Measurements from ENCODE around the gene RRAS2. TPM values are rescaled to one million over a fixed set of nuclear protein-coding genes. Genes with fewer than 3 reads are reported as not detected.
"Not testable (repeated sequence)": the region's sequence is repeated elsewhere in the genome, so short reads cannot be mapped to it uniquely, and the experiment has no call there.

The RRAS2 gene
- total RNA-seq, 1 donor from 2014 or later, result 82.4 TPM

DNA sequence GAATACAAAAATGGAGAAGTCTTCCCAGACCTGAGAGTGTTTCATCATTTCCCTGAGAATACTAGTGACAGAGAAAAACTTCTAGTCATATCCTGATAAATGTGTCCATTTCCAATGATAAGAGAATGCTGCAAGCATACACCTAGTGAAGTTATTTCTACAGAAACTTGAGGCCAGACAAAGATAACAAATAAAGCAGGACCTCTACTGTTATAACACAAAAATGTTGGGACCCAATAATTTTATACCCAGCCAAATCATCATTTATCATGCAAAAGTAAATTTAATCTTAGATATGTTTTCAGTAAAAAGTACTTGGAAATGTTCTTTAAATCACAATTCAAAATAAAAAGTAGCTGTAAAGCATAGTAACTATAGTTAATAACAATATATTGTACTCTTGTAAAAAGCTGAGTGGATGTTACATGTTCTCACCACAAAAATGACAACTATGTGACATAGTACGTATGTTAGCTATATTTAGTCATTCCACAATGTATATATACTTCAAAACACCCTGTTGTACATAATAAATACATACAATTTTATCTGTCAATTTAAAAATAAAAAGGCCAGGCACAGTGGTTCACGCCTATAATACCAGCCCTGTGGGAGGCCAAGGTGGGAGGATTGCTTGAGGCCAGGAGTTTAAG, 12.6 kb downstream of the RRAS2 start:
- Mint-ChIP-seq H3K4me3 (no peak overlapping the region), H3K9me3 (peaks cover 25% of the 10 kb centered on the region), H3K27ac (no peak overlapping the region), H3K27me3 (ENCODE audit: insufficient read depth) (no peaks in the 10 kb centered on the region), H3K36me3 (ENCODE audit: low read depth) (peaks cover 45% of the 10 kb centered on the region), H3K4me1 (ENCODE audit: low read depth) (peaks cover 53% of the 10 kb centered on the region)
- DNase-seq (ENCODE audit: low spot score), result no peak
- intact Hi-C loops (cut with micrococcal nuclease), result no loop called here

DNA sequence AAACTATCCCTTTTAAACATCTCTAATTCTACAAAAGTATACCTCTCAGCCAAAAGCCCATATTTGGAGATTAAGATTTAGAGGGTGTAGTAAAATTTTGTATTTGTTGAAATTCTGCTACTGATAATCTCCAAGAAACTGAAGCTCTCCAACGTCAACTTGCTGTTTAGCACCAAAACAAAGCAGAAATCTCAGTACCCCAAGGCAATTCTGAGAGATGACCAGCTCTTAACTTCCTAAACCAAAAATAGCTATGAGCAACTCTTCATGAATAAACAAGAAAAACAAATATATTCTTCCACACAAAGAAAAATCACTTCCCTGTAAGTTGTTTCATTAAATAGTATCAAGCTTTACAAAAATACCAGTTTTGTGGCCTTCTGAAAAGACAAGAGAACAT, 13.3 kb downstream of the RRAS2 start:
- H3K4me3 Mint-ChIP-seq, result no peak overlapping the region
- intact Hi-C loops (cut with micrococcal nuclease), result no loop called here
- H3K36me3 Mint-ChIP-seq (ENCODE audit: low read depth), result peaks cover 51% of the 10 kb centered on the region
- no peaks in the 10 kb centered on the region for H3K27me3 Mint-ChIP-seq (ENCODE audit: insufficient read depth)
- DNase-seq (ENCODE audit: low spot score), result no peak
- peaks cover 59% of the 10 kb centered on the region for H3K4me1 Mint-ChIP-seq (ENCODE audit: low read depth)
- peak overlapping the region; percentile 44 for H3K27ac Mint-ChIP-seq
- H3K9me3 Mint-ChIP-seq, result peaks cover 28% of the 10 kb centered on the region

DNA sequence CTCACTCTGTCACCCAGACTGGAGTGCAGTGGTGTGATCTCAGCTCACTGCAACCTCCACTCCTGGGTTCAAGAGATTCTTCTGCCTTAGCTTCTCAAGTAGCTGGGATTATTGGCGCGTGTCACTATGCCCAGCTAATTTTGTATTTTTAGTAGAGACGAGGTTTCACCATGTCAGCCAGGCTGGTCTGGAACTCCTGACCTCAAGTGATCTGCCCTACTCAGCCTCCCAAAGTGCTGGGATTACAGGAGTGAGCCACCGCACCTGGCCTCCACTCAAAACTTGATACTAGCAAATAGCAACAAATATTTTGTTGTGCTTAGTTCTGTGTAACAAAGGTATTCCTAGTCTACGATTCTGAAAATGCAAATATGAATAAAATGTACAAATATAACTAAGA, 14.0 kb downstream of the RRAS2 start:
- peaks cover 58% of the 10 kb centered on the region for H3K4me1 Mint-ChIP-seq (ENCODE audit: low read depth)
- H3K4me3 Mint-ChIP-seq; intact Hi-C loops (cut with micrococcal nuclease); H3K27me3 Mint-ChIP-seq (ENCODE audit: insufficient read depth); DNase-seq (ENCODE audit: low spot score); H3K27ac Mint-ChIP-seq: not testable (repeated sequence)
- peaks cover 28% of the 10 kb centered on the region for H3K9me3 Mint-ChIP-seq
- peaks cover 48% of the 10 kb centered on the region for H3K36me3 Mint-ChIP-seq (ENCODE audit: low read depth)

DNA sequence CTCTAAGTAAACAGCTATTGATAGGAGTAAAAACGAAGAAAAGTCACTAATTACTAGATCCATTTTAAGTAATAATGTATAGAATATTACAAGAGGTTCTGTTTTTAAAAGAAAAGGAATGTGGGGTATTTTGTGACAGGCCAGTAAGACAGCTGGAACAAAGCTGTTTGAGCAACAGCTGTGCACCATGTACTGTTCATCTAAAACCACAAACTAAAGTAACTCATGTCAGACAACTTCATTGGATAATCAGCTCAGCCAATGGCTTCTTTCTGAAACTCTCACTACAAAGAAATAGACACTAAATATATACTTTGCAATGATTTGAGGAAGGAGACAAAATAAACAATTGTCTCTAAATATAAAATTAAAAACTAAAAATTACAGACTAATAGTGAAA, 16.1 kb downstream of the RRAS2 start:
- peaks cover 37% of the 10 kb centered on the region for H3K36me3 Mint-ChIP-seq (ENCODE audit: low read depth)
- H3K27ac Mint-ChIP-seq, result no peak overlapping the region
- intact Hi-C loops (cut with micrococcal nuclease), result no loop called here
- DNase-seq (ENCODE audit: low spot score), result no peak
- H3K4me1 Mint-ChIP-seq (ENCODE audit: low read depth), result peaks cover 51% of the 10 kb centered on the region
- no peaks in the 10 kb centered on the region for H3K27me3 Mint-ChIP-seq (ENCODE audit: insufficient read depth)
- H3K4me3 Mint-ChIP-seq, result no peak overlapping the region
- peaks cover 19% of the 10 kb centered on the region for H3K9me3 Mint-ChIP-seq

DNA sequence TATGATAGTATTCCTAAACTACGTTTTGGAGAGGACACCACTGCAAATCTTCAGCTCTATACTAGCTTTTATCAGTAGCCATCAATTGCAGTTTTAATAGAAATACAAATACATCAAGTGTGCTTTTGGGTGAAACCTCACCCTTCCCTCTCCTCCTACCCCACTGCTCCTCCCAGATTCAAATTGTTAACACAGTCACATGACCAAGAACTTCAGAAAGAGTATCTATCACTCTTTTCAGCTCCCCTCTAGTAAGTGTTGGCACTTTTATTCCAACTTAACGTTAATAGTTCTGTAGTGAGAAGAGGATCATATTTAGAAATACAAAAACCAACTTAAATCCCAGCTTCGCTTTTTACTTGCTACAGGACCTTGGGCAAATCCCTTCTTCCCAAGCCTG, 17.0 kb downstream of the RRAS2 start:
- intact Hi-C loops (cut with micrococcal nuclease), result no loop called here
- Mint-ChIP-seq H3K4me3 (no peak overlapping the region), H3K9me3 (peaks cover 23% of the 10 kb centered on the region), H3K36me3 (ENCODE audit: low read depth) (peaks cover 37% of the 10 kb centered on the region), H3K4me1 (ENCODE audit: low read depth) (peaks cover 57% of the 10 kb centered on the region), H3K27me3 (ENCODE audit: insufficient read depth) (no peaks in the 10 kb centered on the region), H3K27ac (no peak overlapping the region)
- no peak for DNase-seq (ENCODE audit: low spot score)

DNA sequence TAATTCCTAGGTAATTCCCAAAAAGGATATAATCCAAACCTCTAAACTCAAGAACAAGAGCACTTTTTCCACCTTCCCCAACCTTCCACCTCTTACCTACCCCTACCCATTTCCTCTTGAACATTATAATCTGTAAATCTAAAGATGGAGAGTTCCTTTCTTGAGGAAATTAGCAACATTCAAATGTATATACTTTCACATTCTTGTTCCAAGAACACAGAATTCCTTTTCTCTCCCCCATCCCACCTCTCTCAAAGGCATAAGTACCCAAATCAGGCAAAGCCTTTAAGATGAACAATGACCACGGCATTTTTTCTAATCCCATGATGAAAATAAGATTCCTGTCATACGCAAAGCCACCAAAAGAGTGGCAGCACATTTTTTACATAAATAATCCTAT, 18.3 kb downstream of the RRAS2 start:
- H3K4me3 Mint-ChIP-seq, result no peak overlapping the region
- intact Hi-C loops (cut with micrococcal nuclease), result no loop called here
- peaks cover 35% of the 10 kb centered on the region for H3K36me3 Mint-ChIP-seq (ENCODE audit: low read depth)
- no peaks in the 10 kb centered on the region for H3K27me3 Mint-ChIP-seq (ENCODE audit: insufficient read depth)
- no peak for DNase-seq (ENCODE audit: low spot score)
- H3K9me3 Mint-ChIP-seq, result peaks cover 27% of the 10 kb centered on the region
- peak overlapping the region; percentile 8 for H3K27ac Mint-ChIP-seq
- H3K4me1 Mint-ChIP-seq (ENCODE audit: low read depth), result peaks cover 64% of the 10 kb centered on the region

DNA sequence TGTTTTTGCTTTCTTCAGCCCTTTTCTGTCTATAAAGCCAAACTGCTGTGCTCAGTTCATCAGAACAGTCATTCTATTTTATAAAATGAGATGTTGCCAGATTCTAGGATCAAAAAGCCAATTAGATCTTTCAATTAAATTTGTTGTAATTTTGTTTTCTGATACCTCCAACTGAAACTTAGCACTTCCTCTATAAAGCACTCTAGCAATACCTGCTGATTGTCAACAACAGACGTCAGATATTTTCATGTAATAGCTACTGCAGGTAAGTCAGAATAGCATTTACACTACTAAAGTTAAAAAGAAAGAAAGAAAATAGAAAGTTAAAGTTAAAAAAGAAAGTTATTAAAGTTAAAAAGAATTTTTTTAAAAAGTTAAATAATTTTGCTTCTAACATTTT, 19.6 kb downstream of the RRAS2 start:
- intact Hi-C loops (cut with micrococcal nuclease), result loop anchor here (5.0 to 10.0 kb wide), 2 partner anchors 262 to 775 kb away; partner anchors contain the start of gene INSC
- peaks cover 36% of the 10 kb centered on the region for H3K36me3 Mint-ChIP-seq (ENCODE audit: low read depth)
- no peak for DNase-seq (ENCODE audit: low spot score)
- H3K4me1 Mint-ChIP-seq (ENCODE audit: low read depth), result peaks cover 65% of the 10 kb centered on the region
- H3K27ac Mint-ChIP-seq, result no peak overlapping the region
- H3K9me3 Mint-ChIP-seq, result peaks cover 31% of the 10 kb centered on the region
- no peaks in the 10 kb centered on the region for H3K27me3 Mint-ChIP-seq (ENCODE audit: insufficient read depth)
- no peak overlapping the region for H3K4me3 Mint-ChIP-seq

DNA sequence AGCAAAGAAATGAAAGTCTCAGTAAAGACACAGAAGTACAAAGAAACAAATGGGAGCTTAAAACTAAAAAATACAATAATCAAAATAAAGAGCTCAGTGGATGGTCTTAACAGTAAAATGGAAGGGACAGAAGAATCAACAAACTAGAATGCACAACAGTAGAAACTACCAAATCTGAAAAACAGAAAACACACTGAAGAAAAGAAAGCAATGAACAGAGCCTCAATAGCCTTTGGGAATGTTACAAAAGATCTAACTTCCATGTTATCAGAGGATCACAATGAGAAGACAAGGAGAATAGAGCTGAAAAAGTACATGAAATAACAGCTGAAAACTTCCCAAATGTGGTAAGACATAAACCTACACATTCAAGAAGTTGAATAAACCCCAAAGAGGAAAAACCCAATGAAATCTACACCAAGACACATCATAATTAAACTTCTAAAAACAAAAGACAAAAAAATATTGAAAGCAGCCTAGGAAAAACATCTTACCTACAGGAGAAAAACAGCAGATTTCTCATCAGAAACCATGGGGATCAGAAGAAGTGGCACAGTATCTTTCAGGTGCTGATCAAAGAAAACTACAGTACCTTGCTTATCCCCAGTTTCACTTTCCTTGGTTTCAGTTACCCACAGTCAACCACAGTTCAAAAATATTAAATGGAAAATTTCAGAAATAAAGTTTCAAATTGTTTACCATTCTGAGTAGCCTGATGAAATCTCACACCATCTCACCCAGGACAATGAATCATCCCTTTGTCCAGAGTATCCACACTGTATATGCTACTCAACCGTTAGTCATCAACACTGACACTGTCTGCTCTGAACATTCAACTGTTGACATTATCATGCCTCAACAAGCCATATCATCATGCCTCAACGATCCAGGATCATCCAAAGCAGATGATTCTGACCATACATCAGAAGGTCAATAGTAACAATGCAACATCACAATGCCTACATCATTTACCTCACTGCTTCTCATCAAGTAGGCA, 22.2 kb downstream of the RRAS2 start:
- H3K27ac Mint-ChIP-seq, result peak overlapping the region; percentile 82
- H3K9me3 Mint-ChIP-seq, result peaks cover 29% of the 10 kb centered on the region
- no peak for DNase-seq (ENCODE audit: low spot score)
- no peaks in the 10 kb centered on the region for H3K27me3 Mint-ChIP-seq (ENCODE audit: insufficient read depth)
- peaks cover 31% of the 10 kb centered on the region for H3K36me3 Mint-ChIP-seq (ENCODE audit: low read depth)
- no peak overlapping the region for H3K4me3 Mint-ChIP-seq
- intact Hi-C loops (cut with micrococcal nuclease), result loop anchor here (1.0 to 10.0 kb wide), 9 partner anchors 17 to 778 kb away; partner anchors contain the start of genes CYP2R1, INSC and RRAS2
- H3K4me1 Mint-ChIP-seq (ENCODE audit: low read depth), result peaks cover 58% of the 10 kb centered on the region

DNA sequence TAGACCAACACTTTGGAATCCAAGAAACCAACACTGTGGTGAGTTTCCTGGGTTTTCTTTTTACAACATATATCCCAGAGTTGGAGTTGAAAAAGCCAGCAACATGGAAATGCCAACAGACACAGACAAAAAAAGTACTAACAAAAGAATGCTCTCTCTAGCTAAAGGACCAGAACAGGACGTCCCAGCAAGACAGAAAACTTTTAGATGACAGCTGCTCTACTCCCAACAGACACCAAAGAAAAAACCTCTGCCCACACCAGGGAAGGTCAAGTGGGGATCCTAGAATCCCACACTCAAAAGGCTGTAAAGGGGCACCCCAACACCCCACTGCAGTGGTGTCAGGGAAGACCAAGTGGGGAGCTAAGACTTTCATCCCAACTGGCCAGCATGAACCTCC, 23.3 kb downstream of the RRAS2 start:
- H3K36me3 Mint-ChIP-seq (ENCODE audit: low read depth), result peaks cover 24% of the 10 kb centered on the region
- peak overlapping the region; percentile 82 for H3K27ac Mint-ChIP-seq
- H3K4me3 Mint-ChIP-seq, result peak overlapping the region; percentile 3
- H3K27me3 Mint-ChIP-seq (ENCODE audit: insufficient read depth), result no peaks in the 10 kb centered on the region
- peaks cover 26% of the 10 kb centered on the region for H3K9me3 Mint-ChIP-seq
- intact Hi-C loops (cut with micrococcal nuclease), result loop anchor here (2.0 to 10.0 kb wide), 4 partner anchors 243 to 779 kb away; partner anchors contain the start of genes CYP2R1 and INSC
- H3K4me1 Mint-ChIP-seq (ENCODE audit: low read depth), result peaks cover 58% of the 10 kb centered on the region
- DNase-seq (ENCODE audit: low spot score), result no peak

DNA sequence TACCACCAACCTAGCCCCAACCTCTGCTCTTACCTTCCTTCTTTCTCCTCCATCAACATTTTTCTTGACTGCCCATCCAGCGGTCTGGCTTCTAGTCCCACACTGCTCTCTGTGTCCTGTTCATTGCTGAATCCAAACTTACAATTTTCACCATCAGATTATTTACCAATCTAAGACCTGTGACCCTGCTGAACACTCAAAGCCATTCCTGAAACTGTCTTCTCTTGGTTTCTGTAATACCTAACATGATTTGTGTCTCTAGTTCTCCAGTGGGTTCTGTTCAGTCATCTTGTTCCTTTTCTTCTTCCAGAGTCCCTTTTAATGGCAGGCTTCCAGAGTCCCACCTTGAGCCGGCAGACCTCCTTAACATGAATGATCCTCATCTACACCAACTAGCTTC, 24.1 kb downstream of the RRAS2 start:
- H3K4me3 Mint-ChIP-seq, result no peak overlapping the region
- H3K27me3 Mint-ChIP-seq (ENCODE audit: insufficient read depth), result no peaks in the 10 kb centered on the region
- intact Hi-C loops (cut with micrococcal nuclease), result loop anchor here (5.0 to 10.0 kb wide), 2 partner anchors 258 to 780 kb away; partner anchors contain the start of gene INSC
- peaks cover 26% of the 10 kb centered on the region for H3K9me3 Mint-ChIP-seq
- H3K4me1 Mint-ChIP-seq (ENCODE audit: low read depth), result peaks cover 54% of the 10 kb centered on the region
- H3K36me3 Mint-ChIP-seq (ENCODE audit: low read depth), result peaks cover 24% of the 10 kb centered on the region
- peak overlapping the region; percentile 41 for H3K27ac Mint-ChIP-seq
- no peak for DNase-seq (ENCODE audit: low spot score)

DNA sequence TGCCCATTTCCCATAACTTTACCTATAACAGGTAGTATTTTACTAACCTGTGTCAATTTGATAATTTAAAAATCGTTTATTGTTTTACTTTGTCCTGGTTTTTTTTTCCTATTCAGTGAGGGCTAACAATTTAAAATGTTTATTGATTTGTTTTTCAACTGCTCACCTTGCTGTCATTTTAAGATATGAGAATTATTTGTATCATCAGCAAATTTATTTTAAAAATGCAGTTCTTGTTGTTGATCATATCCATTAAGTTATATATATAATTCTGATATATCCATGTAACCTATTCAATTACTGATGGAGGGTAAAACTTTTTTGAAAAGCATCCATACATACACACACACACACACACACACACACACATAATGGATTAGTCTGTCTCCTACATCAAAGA, 24.8 kb downstream of the RRAS2 start:
- Mint-ChIP-seq H3K27ac (no peak overlapping the region), H3K4me3 (no peak overlapping the region), H3K4me1 (ENCODE audit: low read depth) (peaks cover 51% of the 10 kb centered on the region), H3K9me3 (peaks cover 26% of the 10 kb centered on the region), H3K36me3 (ENCODE audit: low read depth) (peaks cover 23% of the 10 kb centered on the region), H3K27me3 (ENCODE audit: insufficient read depth) (no peaks in the 10 kb centered on the region)
- intact Hi-C loops (cut with micrococcal nuclease), result loop anchor here (10.0 kb wide), 1 partner anchor 781 kb away; the partner anchor contains the start of gene INSC
- no peak for DNase-seq (ENCODE audit: low spot score)

DNA sequence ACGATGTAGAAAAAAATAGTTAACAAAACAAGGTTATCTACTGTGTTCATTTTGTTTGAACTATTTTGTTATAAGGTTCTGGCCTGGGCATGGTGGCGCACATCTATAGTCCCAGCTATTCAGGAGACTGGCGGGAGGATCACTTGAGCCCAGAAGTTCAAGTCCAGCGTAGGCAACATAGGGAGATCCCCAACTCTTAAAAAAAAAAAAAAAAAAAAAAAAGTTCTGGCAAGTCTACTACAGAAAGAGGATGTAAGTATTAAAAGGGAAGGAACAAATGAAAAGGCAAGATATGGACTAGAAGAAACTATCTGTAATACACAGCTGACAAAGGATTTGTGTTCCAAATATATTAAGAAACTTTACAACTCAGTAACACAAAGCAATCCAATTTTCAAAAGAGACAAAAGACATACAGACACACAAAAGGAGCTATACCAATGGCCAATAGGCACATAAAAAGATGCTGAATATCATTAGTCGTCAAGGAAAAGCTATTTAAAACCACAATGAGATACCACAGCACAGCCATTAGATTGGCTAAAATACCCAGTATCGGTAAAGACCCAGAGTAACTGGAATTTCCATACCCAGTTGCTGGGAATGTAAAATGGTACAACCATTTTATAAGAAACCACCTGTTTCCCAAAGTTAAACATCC, 27.4 kb downstream of the RRAS2 start:
- Mint-ChIP-seq H3K27ac (no peak overlapping the region), H3K4me1 (ENCODE audit: low read depth) (peaks cover 46% of the 10 kb centered on the region), H3K4me3 (no peak overlapping the region), H3K36me3 (ENCODE audit: low read depth) (peaks cover 26% of the 10 kb centered on the region), H3K27me3 (ENCODE audit: insufficient read depth) (no peaks in the 10 kb centered on the region), H3K9me3 (peaks cover 20% of the 10 kb centered on the region)
- intact Hi-C loops (cut with micrococcal nuclease), result loop anchor here (10.0 kb wide), 1 partner anchor 783 kb away; the partner anchor contains the start of gene INSC
- no peak for DNase-seq (ENCODE audit: low spot score)
